DOHH2 (cell line): ENCODE data around the gene PRR11.

Experiments
- H3F3A ChIP-seq: fragments of 200-600 bp; sonication (generic), shearing (Covaris generic); 2 replicates; pipeline ENCODE4 v1.6.0; 2016; ENCODE audit warnings: antibody characterized with exemption, mild to moderate bottlenecking; ENCODE audit not compliant: control insufficient read depth, insufficient read depth
- H3K27ac ChIP-seq: fragments of 200-600 bp; sonication (generic); 2 replicates; pipeline ENCODE4 v1.5.1; 2014; ENCODE audit warnings: low read depth, mild to moderate bottlenecking, low read length, moderate library complexity
- H3K27me3 ChIP-seq: fragments of 200-600 bp; sonication (generic); 2 replicates; pipeline ENCODE4 v1.6.1; 2014; ENCODE audit warnings: mild to moderate bottlenecking, low read length, mixed read lengths; ENCODE audit not compliant: control insufficient read depth
- H3K36me3 ChIP-seq: fragments of 200-600 bp; sonication (generic); 2 replicates; pipeline ENCODE4 v1.6.1; 2014; ENCODE audit warnings: mild to moderate bottlenecking, low read length, moderate library complexity, mixed read lengths; ENCODE audit not compliant: control insufficient read depth
- H3K4me1 ChIP-seq: fragments of 200-600 bp; sonication (generic); 2 replicates; pipeline ENCODE4 v1.6.1; 2014; ENCODE audit warnings: mild to moderate bottlenecking, low read length, mixed read lengths; ENCODE audit not compliant: control insufficient read depth
- H3K4me2 ChIP-seq: fragments of 200-600 bp; sonication (generic); 2 replicates; pipeline ENCODE4 v1.6.0; 2014; ENCODE audit warnings: mild to moderate bottlenecking, low read length, moderate library complexity
- H3K4me3 ChIP-seq: fragments of 200-600 bp; sonication (generic); 2 replicates; pipeline ENCODE4 v1.5.1; 2014; ENCODE audit warnings: mild to moderate bottlenecking, low read length, mixed read lengths
- H3K79me2 ChIP-seq: fragments of 200-600 bp; sonication (generic); 2 replicates; pipeline ENCODE4 v1.6.1; 2014; ENCODE audit warnings: mild to moderate bottlenecking, low read length, mixed read lengths; ENCODE audit not compliant: control insufficient read depth
- H3K9me2 ChIP-seq: fragments of 200-600 bp; sonication (generic); replicated peaks from 2 replicates; pipeline ENCODE4 v1.6.1; 2014; ENCODE audit warnings: mild to moderate bottlenecking, low read length, mixed read lengths; ENCODE audit not compliant: control insufficient read depth
- H3K9me3 ChIP-seq: fragments of 200-600 bp; sonication (generic); 2 replicates; pipeline ENCODE4 v1.6.1; 2014; ENCODE audit warnings: antibody characterized with exemption, low read length, mixed read lengths; ENCODE audit not compliant: control insufficient read depth, insufficient read depth
- H4K20me1 ChIP-seq: fragments of 200-600 bp; sonication (generic); 2 replicates; pipeline ENCODE4 v1.6.0; 2014; ENCODE audit warnings: low read depth, mild to moderate bottlenecking, antibody characterized with exemption, low read length, moderate library complexity; ENCODE audit not compliant: control insufficient read depth, insufficient read depth
- CTCF ChIP-seq: fragments of 200-600 bp; sonication (generic); IDR thresholded peaks from one replicate; pipeline ENCODE4 v1.5.1; 2014; ENCODE audit warnings: antibody characterized with exemption, mild to moderate bottlenecking, low read depth, low read length; ENCODE audit not compliant: poor library complexity, severe bottlenecking
- EZH2phosphoT487 ChIP-seq: fragments of 200-600 bp; sonication (generic); IDR thresholded peaks from 2 replicates; pipeline ENCODE4 v1.6.1; 2017; ENCODE audit warnings: borderline replicate concordance, mild to moderate bottlenecking, antibody characterized with exemption, low read length, moderate library complexity, mixed read lengths

PRR11 gene

GRCh38 chr17:59124665-59125064 lies 30.9 kb upstream of the PRR11 start:
- no peak for TF ChIP-seq CTCF
- no peak for TF ChIP-seq EZH2phosphoT487
- H3K9me3 ChIP-seq = no peaks in the 10 kb centered on the region
- no peak overlapping the region for H3K4me2 ChIP-seq
- H3F3A ChIP-seq = no peaks in the 10 kb centered on the region
- peaks cover 51% of the 10 kb centered on the region for H3K79me2 ChIP-seq
- H3K9me2 ChIP-seq = no peaks in the 10 kb centered on the region
- H3K27me3 ChIP-seq = no peaks in the 10 kb centered on the region
- H3K4me3 ChIP-seq = no peak overlapping the region
- H4K20me1 ChIP-seq = no peaks in the 10 kb centered on the region
- H3K4me1 ChIP-seq = no peaks in the 10 kb centered on the region
- H3K36me3 ChIP-seq = peaks cover 43% of the 10 kb centered on the region
- H3K27ac ChIP-seq = no peak overlapping the region

GRCh38 chr17:59126809-59127417 lies 28.6 kb upstream of the PRR11 start:
- Histone ChIP-seq H3K27me3 (no peaks in the 10 kb centered on the region), H3K4me1 (no peaks in the 10 kb centered on the region), H3K4me3 (no peak overlapping the region), H4K20me1 (no peaks in the 10 kb centered on the region), H3K79me2 (peaks cover 49% of the 10 kb centered on the region), H3F3A (0 out of 2 replicates have a peak, but pooled peaks cover 7% of the 10 kb centered on the region), H3K4me2 (no peak overlapping the region), H3K36me3 (peaks cover 39% of the 10 kb centered on the region), H3K9me3 (no peaks in the 10 kb centered on the region), H3K27ac (no peak overlapping the region), H3K9me2 (no peaks in the 10 kb centered on the region)
- no peak for TF ChIP-seq CTCF
- no peak for TF ChIP-seq EZH2phosphoT487

- Histone ChIP-seq H3K9me2 (no peaks in the 10 kb centered on the region), H3K36me3 (peaks cover 28% of the 10 kb centered on the region), H3K79me2 (peaks cover 66% of the 10 kb centered on the region), H4K20me1 (no peaks in the 10 kb centered on the region), H3K9me3 (no peaks in the 10 kb centered on the region), H3F3A (peaks cover 11% of the 10 kb centered on the region), H3K27me3 (no peaks in the 10 kb centered on the region), H3K4me3 (no peak overlapping the region), H3K27ac (no peak overlapping the region), H3K4me1 (no peaks in the 10 kb centered on the region), H3K4me2 (no peak overlapping the region)
- TF ChIP-seq EZH2phosphoT487 (no peak), CTCF (no peak)
Observed at GRCh38 chr17:59129814-59130213, 25.7 kb upstream of the PRR11 start.
